ENCODE measurements around the gene SSBP3.

DNA sequence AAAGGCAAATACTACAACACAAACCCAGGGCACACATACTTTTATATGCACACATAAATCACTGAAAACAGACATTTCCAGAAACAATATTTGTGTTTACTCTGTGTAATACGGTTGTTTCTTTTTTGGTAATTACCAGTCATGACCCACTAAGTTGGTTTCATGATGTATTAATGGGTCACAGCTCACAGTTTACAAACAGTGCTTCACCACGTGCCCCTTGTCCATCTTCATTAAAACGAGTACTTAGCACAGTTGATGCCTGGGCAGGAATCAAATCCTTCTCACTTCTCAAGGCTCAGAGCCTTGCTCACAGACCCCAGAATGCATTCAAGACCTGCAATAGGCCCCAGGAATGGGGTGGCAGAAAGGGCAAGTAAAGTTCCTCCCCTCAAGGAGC, 13.8 kb downstream of the SSBP3 start:
- TF ChIP-seq, protein P1, sequence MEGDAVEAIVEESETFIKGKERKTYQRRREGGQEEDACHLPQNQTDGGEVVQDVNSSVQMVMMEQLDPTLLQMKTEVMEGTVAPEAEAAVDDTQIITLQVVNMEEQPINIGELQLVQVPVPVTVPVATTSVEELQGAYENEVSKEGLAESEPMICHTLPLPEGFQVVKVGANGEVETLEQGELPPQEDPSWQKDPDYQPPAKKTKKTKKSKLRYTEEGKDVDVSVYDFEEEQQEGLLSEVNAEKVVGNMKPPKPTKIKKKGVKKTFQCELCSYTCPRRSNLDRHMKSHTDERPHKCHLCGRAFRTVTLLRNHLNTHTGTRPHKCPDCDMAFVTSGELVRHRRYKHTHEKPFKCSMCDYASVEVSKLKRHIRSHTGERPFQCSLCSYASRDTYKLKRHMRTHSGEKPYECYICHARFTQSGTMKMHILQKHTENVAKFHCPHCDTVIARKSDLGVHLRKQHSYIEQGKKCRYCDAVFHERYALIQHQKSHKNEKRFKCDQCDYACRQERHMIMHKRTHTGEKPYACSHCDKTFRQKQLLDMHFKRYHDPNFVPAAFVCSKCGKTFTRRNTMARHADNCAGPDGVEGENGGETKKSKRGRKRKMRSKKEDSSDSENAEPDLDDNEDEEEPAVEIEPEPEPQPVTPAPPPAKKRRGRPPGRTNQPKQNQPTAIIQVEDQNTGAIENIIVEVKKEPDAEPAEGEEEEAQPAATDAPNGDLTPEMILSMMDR (IDR thresholded peaks at IDR 0.05) = no peak
- TF ChIP-seq POLR2A (IDR thresholded peaks at IDR 0.05) (no peak), EP300 (IDR thresholded peaks at IDR 0.05) (no peak)
